SK-MEL-5 (cell line): ENCODE results near the gene LDHAL6A. TPM values are rescaled to one million over a fixed set of nuclear protein-coding genes. Genes with fewer than 3 reads are reported as not detected.

Experiments
- DNase-seq: peaks from one replicate; pipeline ENCODE4 v3.0.0-alpha.2; 2016; ENCODE audit warnings: low read depth, low spot score
- in situ Hi-C: cut with HindIII; loops from 2 replicates; pipeline ENCODE4 v1.10.0; 2016; ENCODE audit warnings: low sequenced_read_pairs, high pct_unique_total_duplicates, low pct_unique_long_range_greater_than_20kb
- total RNA-seq: library from RNA; depleted of rRNA; stranded (reverse); fragments of >200 nt; shearing (Covaris generic); gene quantifications from 2 replicates; pipeline ENCODE4 v1.2.3, GENCODE V29; 2014; rRNA removed

LDHAL6A gene
- total RNA-seq, 1 experiment from 2014 or later, result not detected

- peak; percentile 15 for DNase-seq
- in situ Hi-C loops, result no loop called here
Observed at GRCh38 chr11:18527512-18527911, 71.9 kb downstream of the LDHAL6A start.

Other genes starting within 250 kb of the LDHAL6A start
- not detected in 2 replicates for gene SAA4, start 219.1 kb upstream of the LDHAL6A start, total RNA-seq
- not detected in 2 replicates for gene SAA2, start 207.2 kb upstream of the LDHAL6A start, total RNA-seq
- gene SAA1, start 189.6 kb upstream of the LDHAL6A start, total RNA-seq, result 0.40 TPM in 1 of 2 replicates, not detected in the other
- gene HPS5, start 133.7 kb upstream of the LDHAL6A start, total RNA-seq, result 196 and 240 TPM in 2 replicates
- 129 and 153 TPM in 2 replicates for gene GTF2H1, start 133.3 kb upstream of the LDHAL6A start, total RNA-seq
- gene LDHA, start 61.3 kb upstream of the LDHAL6A start, total RNA-seq, result 1,308 and 1,481 TPM in 2 replicates
- gene LDHC, start 43.5 kb upstream of the LDHAL6A start, total RNA-seq, result not detected in 2 replicates
- 139 and 161 TPM in 2 replicates for gene TSG101, start 71.1 kb downstream of the LDHAL6A start, total RNA-seq
- 30.2 and 34.2 TPM in 2 replicates for gene UEVLD, start 132.9 kb downstream of the LDHAL6A start, total RNA-seq
- 0.40 and 1.4 TPM in 2 replicates for gene MISFA, start 143.9 kb downstream of the LDHAL6A start, total RNA-seq
- 13.8 and 19.9 TPM in 2 replicates for gene SPTY2D1, start 178.5 kb downstream of the LDHAL6A start, total RNA-seq
- 5.0 and 5.3 TPM in 2 replicates for gene TMEM86A, start 242.9 kb downstream of the LDHAL6A start, total RNA-seq